HepG2 (cell line): ENCODE data around the gene B3GNT2. TPM values are rescaled to one million over a fixed set of nuclear protein-coding genes. Genes with fewer than 3 reads are reported as not detected.

Source experiments
- ATAC-seq: fragments of 200-7000 bp; cut with Tn5 transposase; 3 replicates; pipeline ENCODE4 v1.9.1; 2020; ENCODE audit warnings: mild to moderate bottlenecking, moderate library complexity
- BruUV-seq: library from RNA; stranded (reverse); fragments of 400-500 nt; replicated peaks from 2 replicates; lab custom pipeline; 2021; lab: Mats Ljungman, UMichigan
- CTCF ChIA-PET: fragments of 300-600 bp; formaldehyde crosslinking; extraction: SDS; loops from one replicate; lab custom pipeline; 2021; ENCODE audit warnings: low total read pairs, inconsistent platforms, low intra/inter-chr PET ratio; lab: Yijun Ruan, JAX
- POLR2A ChIA-PET: fragments of 350-600 bp; sonication (Branson Sonifier 250); formaldehyde crosslinking; loops from one replicate; lab custom pipeline; 2020; ENCODE audit warnings: antibody characterized with exemption, inconsistent platforms; lab: Yijun Ruan, JAX
- DNase-seq: peaks from one replicate; pipeline ENCODE4 v3.0.0-alpha.2; 2015; ENCODE audit warnings: low spot score
- FAIRE-seq: peaks from 3 replicates; lab custom pipeline; 2011; peaks lifted over from hg19 to GRCh38; lab: Jason Lieb, UNC
- H2AFZ ChIP-seq: one replicate; pipeline ENCODE4 v1.6.1; 2011; ENCODE audit warnings: low read length, inconsistent platforms
- H3K27ac ChIP-seq: fragments of 300-600 bp; 3 replicates; pipeline ENCODE4 v1.8.0; 2011; ENCODE audit warnings: mixed run types, mild to moderate bottlenecking, mixed read lengths, low read length, inconsistent platforms; ENCODE audit not compliant: insufficient read depth; ENCODE audit errors: extremely low read length
- H3K27me3 ChIP-seq, 2 experiments: fragments of 200-600 bp in 1 of 2; 2 replicates in 1 of 2; 3 replicates in 1 of 2; pipeline versions ENCODE4 v1.6.0 to v1.8.0; 2011; ENCODE audit warnings: low read length in 2 of 2, mild to moderate bottlenecking in 2 of 2, moderate library complexity in 2 of 2, inconsistent platforms in 1 of 2; ENCODE audit not compliant: insufficient read depth in 2 of 2, control insufficient read depth in 1 of 2
- H3K36me3 ChIP-seq, 2 experiments: fragments of 200-600 bp in 1 of 2; replicated peaks in 1 of 2; 2 replicates in 1 of 2; 3 replicates in 1 of 2; pipeline versions ENCODE4 v1.5.1 to v1.8.0; 2011; ENCODE audit warnings: low read length in 2 of 2, inconsistent platforms in 1 of 2; ENCODE audit not compliant: insufficient read depth in 2 of 2, control insufficient read depth in 1 of 2
- H3K4me1 ChIP-seq: 2 replicates; pipeline ENCODE4 v1.5.1; 2012; ENCODE audit warnings: low read length, inconsistent platforms; ENCODE audit not compliant: insufficient read depth
- H3K4me2 ChIP-seq: 2 replicates; pipeline ENCODE4 v1.6.0; 2011; ENCODE audit warnings: low read depth, low read length, inconsistent platforms
- H3K4me3 ChIP-seq, 3 experiments: fragments of 200-600 bp in 1 of 3; sonication (generic), shearing (Covaris generic) in 1 of 3; replicated peaks in 1 of 3; 2 replicates each; pipeline ENCODE4 v1.5.1; 2011 to 2016; ENCODE audit warnings: low read length in 3 of 3, inconsistent platforms in 2 of 3, low read depth in 2 of 3, mild to moderate bottlenecking in 2 of 3, control low read depth in 1 of 3, mixed read lengths in 1 of 3; ENCODE audit not compliant: insufficient read depth in 1 of 3
- H3K79me2 ChIP-seq: one replicate; pipeline ENCODE4 v1.6.1; 2011; ENCODE audit warnings: low read length, inconsistent platforms; ENCODE audit not compliant: insufficient read depth
- H3K9ac ChIP-seq: 2 replicates; pipeline ENCODE4 v1.6.0; 2011; ENCODE audit warnings: mild to moderate bottlenecking, low read depth, low read length, inconsistent platforms; ENCODE audit not compliant: insufficient read depth
- H3K9me3 ChIP-seq: 2 replicates; pipeline ENCODE4 v1.5.1; 2012; ENCODE audit warnings: mild to moderate bottlenecking, low read length
- H4K20me1 ChIP-seq: 2 replicates; pipeline ENCODE4 v1.6.0; 2011; ENCODE audit warnings: inconsistent platforms, mild to moderate bottlenecking, low read length, moderate library complexity; ENCODE audit not compliant: insufficient read depth
- HOXA5 ChIP-seq: sonication (generic); formaldehyde crosslinking; IDR thresholded peaks from 2 replicates; pipeline ENCODE4 v1.4.0; 2020; ENCODE audit warnings: missing genetic modification reagents
- ZNF253 ChIP-seq: sonication (generic); formaldehyde crosslinking; IDR thresholded peaks from 2 replicates; pipeline ENCODE4 v1.8.0; 2022; ENCODE audit warnings: mild to moderate bottlenecking, missing genetic modification reagents, borderline replicate concordance
- ZNF326 ChIP-seq: sonication (generic); formaldehyde crosslinking; IDR thresholded peaks from 2 replicates; pipeline ENCODE4 v1.4.0; 2020; ENCODE audit warnings: missing genetic modification reagents, borderline replicate concordance
- ZNF616 ChIP-seq: sonication (generic); formaldehyde crosslinking; IDR thresholded peaks from 2 replicates; pipeline ENCODE4 v1.5.0; 2020; ENCODE audit warnings: low read depth, mild to moderate bottlenecking, missing genetic modification reagents
- ZNF782 ChIP-seq: sonication (generic); formaldehyde crosslinking; IDR thresholded peaks from 2 replicates; pipeline ENCODE4 v1.4.0; 2020; ENCODE audit warnings: missing genetic modification reagents, mild to moderate bottlenecking, borderline replicate concordance
- WGBS: methylation state at CpG from one replicate; pipeline ENCODE4 v1.1.6; 2017; ENCODE audit warnings: low lambda C conversion rate; 5-methylcytosine and 5-hydroxymethylcytosine counted together
- in situ Hi-C: cut with HindIII; loops from 2 replicates; pipeline ENCODE4 v1.10.0; 2017; ENCODE audit warnings: low pct_unique_long_range_greater_than_20kb; ENCODE audit not compliant: extremely low pct_ligation_motif_present
- intact Hi-C: fragments of 100-400 bp; cut with micrococcal nuclease; formaldehyde crosslinking; loops from one replicate; pipeline ENCODE4 v1.10.0; 2022; ENCODE audit not compliant: unreplicated experiment
- polyA plus RNA-seq, 8 experiments: library from polyadenylated mRNA; depleted of rRNA in 3 of 8; stranded (reverse) in 7 of 8; unstranded in 1 of 8; fragments of >200 nt; fragmentation: Illumina TruSeq in 4 of 8; extraction: Trizol in 4 of 8; gene quantifications; 2 replicates each; pipeline versions ENCODE4 v1.2.1 to v1.2.3, GENCODE V29; 2011 to 2016; ENCODE audit warnings: low read depth in 4 of 8, missing spikeins in 1 of 8, mixed read lengths in 1 of 8; ENCODE audit not compliant: insufficient read depth in 1 of 8
- total RNA-seq, 5 experiments: library from RNA; depleted of rRNA; stranded (reverse); fragments of >200 nt; fragmentation: Illumina TruSeq; extraction: Trizol; gene quantifications; 2 replicates each; pipeline ENCODE4 v1.2.3, GENCODE V29; 2016; ENCODE audit warnings: low read depth in 1 of 5
- TF ChIP-seq, protein P1 (sequence below): sonication (generic); formaldehyde crosslinking; IDR thresholded peaks from 2 replicates; pipeline ENCODE4 v1.4.0; 2020; ENCODE audit warnings: mild to moderate bottlenecking, missing genetic modification reagents, borderline replicate concordance

B3GNT2 gene
- total and polyA plus RNA-seq, 2 of the 13 experiments (the other 11 are each of a cell fraction or from before 2014, with no cell fraction given) = 26.3 to 28.5 TPM

DNA sequence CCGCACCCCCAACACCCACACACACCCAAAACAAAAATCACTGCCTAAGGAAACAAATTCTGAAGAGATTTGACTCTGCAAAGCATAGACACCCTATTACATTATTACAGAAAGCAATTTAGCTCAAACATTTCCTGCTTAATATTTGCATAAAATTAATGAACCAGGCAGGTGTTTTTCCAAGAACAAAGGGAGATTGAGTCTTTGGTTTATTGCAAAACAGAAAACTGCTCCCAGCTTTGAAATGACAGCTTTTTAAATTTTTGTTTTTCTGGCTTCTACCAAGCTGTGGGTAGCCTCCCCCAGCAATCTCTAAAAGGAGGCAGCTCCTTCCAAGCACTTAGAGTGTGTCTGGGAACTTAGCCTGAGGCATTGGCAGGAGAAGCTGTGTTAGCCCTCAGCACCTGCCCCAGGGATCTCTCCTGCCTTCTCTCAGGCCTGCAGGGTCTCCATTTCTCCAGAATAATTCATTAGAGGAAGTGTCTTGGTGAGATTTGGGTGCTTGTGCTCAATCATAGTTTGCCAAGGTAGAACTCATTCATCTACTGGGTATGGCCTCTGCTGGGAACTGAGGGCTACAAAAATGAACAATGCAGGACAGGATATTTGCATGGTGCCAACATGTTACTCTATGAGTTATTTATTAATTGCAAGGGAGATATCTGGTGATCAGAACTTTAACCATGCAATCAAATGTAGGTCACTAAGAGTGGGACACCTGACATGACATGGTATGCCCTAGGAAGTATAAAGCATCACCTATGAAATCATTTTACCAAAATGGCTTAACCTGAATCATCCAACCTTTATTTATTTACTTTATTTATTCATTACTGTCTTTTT, 58.7 kb downstream of the B3GNT2 start:
- Histone ChIP-seq H3K27me3 (no peaks in the 10 kb centered on the region), H3K27ac (no peak overlapping the region), H3K4me3 (no peak overlapping the region), H3K36me3 (no peaks in the 10 kb centered on the region), H2AFZ (no peak overlapping the region), H4K20me1 (no peaks in the 10 kb centered on the region), H3K4me1 (peaks cover 12% of the 10 kb centered on the region; the same call in 1 of the 2 replicates), H3K9me3 (0 out of 2 replicates have a peak, but pooled peaks cover 3% of the 10 kb centered on the region), H3K79me2 (no peaks in the 10 kb centered on the region), H3K9ac (no peak overlapping the region), H3K4me2 (no peak overlapping the region)
- FAIRE-seq = no peak
- no peak for ATAC-seq
- intact Hi-C loops (no loop called here), in situ Hi-C loops (no loop called here)
- TF ChIP-seq HOXA5 (CRISPR knock-in tag) = no peak
- TF ChIP-seq ZNF253 (CRISPR knock-in tag) = no peak
- TF ChIP-seq ZNF782 (CRISPR knock-in tag) = no peak
- TF ChIP-seq ZNF326 (CRISPR knock-in tag) = no peak
- no peak for TF ChIP-seq ZNF616 (CRISPR knock-in tag)
- TF ChIP-seq, protein P1, sequence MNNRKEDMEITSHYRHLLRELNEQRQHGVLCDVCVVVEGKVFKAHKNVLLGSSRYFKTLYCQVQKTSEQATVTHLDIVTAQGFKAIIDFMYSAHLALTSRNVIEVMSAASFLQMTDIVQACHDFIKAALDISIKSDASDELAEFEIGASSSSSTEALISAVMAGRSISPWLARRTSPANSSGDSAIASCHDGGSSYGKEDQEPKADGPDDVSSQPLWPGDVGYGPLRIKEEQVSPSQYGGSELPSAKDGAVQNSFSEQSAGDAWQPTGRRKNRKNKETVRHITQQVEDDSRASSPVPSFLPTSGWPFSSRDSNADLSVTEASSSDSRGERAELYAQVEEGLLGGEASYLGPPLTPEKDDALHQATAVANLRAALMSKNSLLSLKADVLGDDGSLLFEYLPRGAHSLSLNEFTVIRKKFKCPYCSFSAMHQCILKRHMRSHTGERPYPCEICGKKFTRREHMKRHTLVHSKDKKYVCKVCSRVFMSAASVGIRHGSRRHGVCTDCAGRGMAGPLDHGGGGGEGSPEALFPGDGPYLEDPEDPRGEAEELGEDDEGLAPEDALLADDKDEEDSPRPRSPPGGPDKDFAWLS (CRISPR knock-in tag) = no peak
- POLR2A ChIA-PET = no interaction called here
- CTCF ChIA-PET = no interaction called here
- DNase-seq = no peak
- 59% methylated on average over 1 of the region's 1 CpG for WGBS
- no TSS peak for BruUV-seq
